GM12892 (cell line): ENCODE results near the gene SDC3.

Source experiments
- POLR2A ChIP-seq: IDR thresholded peaks from 2 replicates; pipeline ENCODE4 v1.6.1; 2011; ENCODE audit warnings: low read depth, low read length, control low read depth
- TAF1 ChIP-seq: IDR thresholded peaks from 2 replicates; pipeline ENCODE4 v1.6.1; 2011; ENCODE audit warnings: low read depth, mild to moderate bottlenecking, control low read depth, low read length, borderline replicate concordance

DNA sequence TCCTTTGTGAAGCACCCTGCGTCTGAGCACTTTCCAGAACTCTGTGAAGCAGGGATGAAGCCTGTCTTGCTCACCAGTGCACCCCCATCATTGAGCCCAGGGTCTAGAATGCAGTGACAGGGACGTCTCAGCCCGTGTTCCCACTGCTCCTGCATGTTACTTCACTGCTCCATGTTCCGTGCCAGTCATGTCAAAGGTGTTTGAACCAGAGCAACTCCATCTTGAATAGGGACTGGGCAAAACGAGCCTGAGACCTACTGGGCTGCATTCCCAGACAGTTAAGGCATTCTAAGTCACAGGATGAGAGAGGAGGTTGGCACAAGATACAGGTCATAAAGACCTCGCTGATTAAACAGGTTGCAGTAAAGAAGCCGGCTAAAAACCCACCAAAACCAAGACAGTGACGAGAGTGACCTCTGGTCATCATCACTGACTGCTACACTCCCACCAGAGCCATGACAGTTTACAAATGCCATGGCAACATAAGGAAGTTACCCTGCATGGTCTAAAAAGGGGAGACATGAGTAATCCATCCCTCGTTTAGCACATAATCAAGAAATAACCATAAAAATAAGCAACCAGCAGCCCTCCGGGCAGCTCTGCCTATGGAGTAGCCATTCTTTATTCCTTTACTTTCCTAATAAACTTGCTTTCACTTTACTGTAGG lies 63.2 kb downstream of the SDC3 start:
- TF ChIP-seq POLR2A (no peak), TAF1 (no peak)
